HepG2 (cell line): ENCODE data around the gene FLYWCH1. TPM values are rescaled to one million over a fixed set of nuclear protein-coding genes. Genes with fewer than 3 reads are reported as not detected.

Source experiments
- ELF4 ChIP-seq: sonication (generic); formaldehyde crosslinking; IDR thresholded peaks from 2 replicates; pipeline ENCODE4 v1.5.0; 2020; ENCODE audit warnings: missing genetic modification reagents, mild to moderate bottlenecking, moderate library complexity, borderline replicate concordance
- ERF ChIP-seq: IDR thresholded peaks from 2 replicates; pipeline ENCODE4 v1.6.1; 2018; ENCODE audit warnings: missing biosample characterization, missing genetic modification reagents
- KMT2B ChIP-seq: IDR thresholded peaks from 2 replicates; pipeline ENCODE4 v1.6.1; 2016; ENCODE audit warnings: missing genetic modification reagents, missing compliant biosample characterization
- NR2F6 ChIP-seq, 2 experiments: IDR thresholded peaks; 2 replicates each; pipeline ENCODE4 v1.6.1; 2016; ENCODE audit warnings: antibody characterized with exemption in 1 of 2, mild to moderate bottlenecking in 1 of 2
- PPARG ChIP-seq: conservative IDR thresholded peaks from 2 replicates; pipeline ENCODE4 v1.6.1; 2016; ENCODE audit warnings: missing biosample characterization, missing genetic modification reagents
- SNAI1 ChIP-seq: sonication (generic); formaldehyde crosslinking; IDR thresholded peaks from 2 replicates; pipeline ENCODE4 v1.5.0; 2020; ENCODE audit warnings: mild to moderate bottlenecking, missing genetic modification reagents, borderline replicate concordance
- YY1 ChIP-seq: IDR thresholded peaks from 2 replicates; pipeline ENCODE4 v1.6.1; 2011; ENCODE audit warnings: low read length, low read depth, moderate library complexity, mild to moderate bottlenecking; ENCODE audit not compliant: insufficient read depth, insufficient replicate concordance
- ZFP90 ChIP-seq: sonication (generic); formaldehyde crosslinking; IDR thresholded peaks from 2 replicates; pipeline ENCODE4 v1.8.0; 2022; ENCODE audit warnings: missing genetic modification reagents, mild to moderate bottlenecking, inconsistent platforms, borderline replicate concordance
- ZNF761 ChIP-seq: sonication (generic); formaldehyde crosslinking; conservative IDR thresholded peaks from 2 replicates; pipeline ENCODE4 v1.4.0; 2020; ENCODE audit warnings: mild to moderate bottlenecking, missing genetic modification reagents
- ZNF792 ChIP-seq: IDR thresholded peaks from 2 replicates; pipeline ENCODE4 v1.6.1; 2016
- polyA plus RNA-seq, 8 experiments: library from polyadenylated mRNA; depleted of rRNA in 3 of 8; stranded (reverse) in 7 of 8; unstranded in 1 of 8; fragments of >200 nt; fragmentation: Illumina TruSeq in 4 of 8; extraction: Trizol in 4 of 8; gene quantifications; 2 replicates each; pipeline versions ENCODE4 v1.2.1 to v1.2.3, GENCODE V29; 2011 to 2016; ENCODE audit warnings: low read depth in 4 of 8, missing spikeins in 1 of 8, mixed read lengths in 1 of 8; ENCODE audit not compliant: insufficient read depth in 1 of 8
- total RNA-seq, 5 experiments: library from RNA; depleted of rRNA; stranded (reverse); fragments of >200 nt; fragmentation: Illumina TruSeq; extraction: Trizol; gene quantifications; 2 replicates each; pipeline ENCODE4 v1.2.3, GENCODE V29; 2016; ENCODE audit warnings: low read depth in 1 of 5
- TF ChIP-seq, protein P1 (sequence below): sonication (generic); formaldehyde crosslinking; IDR thresholded peaks from 2 replicates; pipeline ENCODE4 v1.5.0; 2020; ENCODE audit warnings: missing genetic modification reagents
- TF ChIP-seq, protein P2 (sequence below): sonication (generic); formaldehyde crosslinking; IDR thresholded peaks from 2 replicates; pipeline ENCODE4 v1.4.0; 2020; ENCODE audit warnings: low read depth, mild to moderate bottlenecking, missing genetic modification reagents
- TF ChIP-seq, protein P3 (sequence below): sonication (generic); formaldehyde crosslinking; IDR thresholded peaks from 2 replicates; pipeline ENCODE4 v1.4.0; 2020; ENCODE audit warnings: missing genetic modification reagents
- TF ChIP-seq, protein P4 (sequence below): sonication (generic); formaldehyde crosslinking; IDR thresholded peaks from 2 replicates; pipeline ENCODE4 v1.4.0; 2020; ENCODE audit warnings: missing genetic modification reagents

FLYWCH1 gene
- total and polyA plus RNA-seq, 2 of the 13 experiments (the other 11 are each of a cell fraction or from before 2014, with no cell fraction given): 7.3 to 12.4 TPM

DNA sequence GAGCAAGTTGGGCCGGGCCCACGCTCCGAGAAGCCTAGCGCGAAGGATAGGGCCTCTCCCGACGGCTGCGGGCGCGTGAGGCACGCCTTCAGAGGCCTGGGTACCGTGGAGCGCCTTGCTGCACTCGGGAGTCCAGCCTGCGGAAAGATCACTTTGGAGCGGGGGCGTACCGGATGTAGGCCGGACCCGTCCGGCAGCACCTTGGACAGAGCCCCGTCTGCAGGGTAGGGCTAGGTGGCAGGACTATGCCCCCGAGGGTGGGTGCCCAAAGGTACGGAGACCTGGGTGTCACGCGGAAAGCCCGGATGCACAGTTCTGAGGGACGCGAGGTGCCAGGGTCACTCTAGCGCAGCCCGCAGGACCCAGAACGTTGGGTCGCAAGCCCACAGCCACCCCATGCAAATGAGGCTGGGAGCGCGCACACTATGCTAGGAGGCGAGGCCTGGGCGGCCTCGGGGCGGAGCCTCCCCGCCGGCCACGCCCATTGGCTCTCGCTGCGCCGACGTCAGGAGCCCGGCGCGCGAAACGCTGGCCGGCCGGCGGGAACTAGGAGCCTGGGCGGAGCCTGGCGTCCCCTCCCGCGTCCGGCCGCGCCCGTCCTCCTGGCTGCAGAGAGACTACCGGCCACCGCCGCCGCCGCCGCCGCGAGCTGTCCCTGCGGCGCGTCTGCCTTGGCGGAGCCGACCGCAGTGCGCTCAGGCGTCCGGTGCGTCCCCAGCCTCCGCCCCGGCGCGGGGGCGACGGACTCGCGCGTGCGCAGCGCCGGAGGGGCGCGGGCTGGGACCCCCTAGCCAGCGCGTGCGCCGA lies 57.2 kb downstream of the FLYWCH1 start, which contains the start of gene PAQR4 (continued):
- TF ChIP-seq, protein P1, sequence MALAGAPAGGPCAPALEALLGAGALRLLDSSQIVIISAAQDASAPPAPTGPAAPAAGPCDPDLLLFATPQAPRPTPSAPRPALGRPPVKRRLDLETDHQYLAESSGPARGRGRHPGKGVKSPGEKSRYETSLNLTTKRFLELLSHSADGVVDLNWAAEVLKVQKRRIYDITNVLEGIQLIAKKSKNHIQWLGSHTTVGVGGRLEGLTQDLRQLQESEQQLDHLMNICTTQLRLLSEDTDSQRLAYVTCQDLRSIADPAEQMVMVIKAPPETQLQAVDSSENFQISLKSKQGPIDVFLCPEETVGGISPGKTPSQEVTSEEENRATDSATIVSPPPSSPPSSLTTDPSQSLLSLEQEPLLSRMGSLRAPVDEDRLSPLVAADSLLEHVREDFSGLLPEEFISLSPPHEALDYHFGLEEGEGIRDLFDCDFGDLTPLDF (CRISPR knock-in tag): peak; percentile 93
- TF ChIP-seq, protein P2, sequence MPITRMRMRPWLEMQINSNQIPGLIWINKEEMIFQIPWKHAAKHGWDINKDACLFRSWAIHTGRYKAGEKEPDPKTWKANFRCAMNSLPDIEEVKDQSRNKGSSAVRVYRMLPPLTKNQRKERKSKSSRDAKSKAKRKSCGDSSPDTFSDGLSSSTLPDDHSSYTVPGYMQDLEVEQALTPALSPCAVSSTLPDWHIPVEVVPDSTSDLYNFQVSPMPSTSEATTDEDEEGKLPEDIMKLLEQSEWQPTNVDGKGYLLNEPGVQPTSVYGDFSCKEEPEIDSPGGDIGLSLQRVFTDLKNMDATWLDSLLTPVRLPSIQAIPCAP: 0 out of 2 replicates have a peak, but pooled peaks have one; percentile 68
- TF ChIP-seq ZNF761 (CRISPR knock-in tag) (peak; percentile 94), ZNF792 (CRISPR knock-in tag) (peak; percentile 94), NR2F6 (IDR thresholded peaks at IDR 0.05) (peak; percentile 32; the same call in 1 of the 2 replicates), NR2F6 (CRISPR knock-in tag; IDR thresholded peaks at IDR 0.05) (peak; percentile 8; the same call in 1 of the 2 replicates), PPARG (CRISPR knock-in tag) (peak; percentile 77), YY1 (no peak), SNAI1 (peak; percentile 86; the same call in 1 of the 2 replicates), ERF (CRISPR knock-in tag) (peak; percentile 98), KMT2B (CRISPR knock-in tag) (peak; percentile 90), ELF4 (CRISPR knock-in tag) (peak; percentile 66; the same call in 1 of the 2 replicates), ZFP90 (peak; percentile 99)
- TF ChIP-seq, protein P3, sequence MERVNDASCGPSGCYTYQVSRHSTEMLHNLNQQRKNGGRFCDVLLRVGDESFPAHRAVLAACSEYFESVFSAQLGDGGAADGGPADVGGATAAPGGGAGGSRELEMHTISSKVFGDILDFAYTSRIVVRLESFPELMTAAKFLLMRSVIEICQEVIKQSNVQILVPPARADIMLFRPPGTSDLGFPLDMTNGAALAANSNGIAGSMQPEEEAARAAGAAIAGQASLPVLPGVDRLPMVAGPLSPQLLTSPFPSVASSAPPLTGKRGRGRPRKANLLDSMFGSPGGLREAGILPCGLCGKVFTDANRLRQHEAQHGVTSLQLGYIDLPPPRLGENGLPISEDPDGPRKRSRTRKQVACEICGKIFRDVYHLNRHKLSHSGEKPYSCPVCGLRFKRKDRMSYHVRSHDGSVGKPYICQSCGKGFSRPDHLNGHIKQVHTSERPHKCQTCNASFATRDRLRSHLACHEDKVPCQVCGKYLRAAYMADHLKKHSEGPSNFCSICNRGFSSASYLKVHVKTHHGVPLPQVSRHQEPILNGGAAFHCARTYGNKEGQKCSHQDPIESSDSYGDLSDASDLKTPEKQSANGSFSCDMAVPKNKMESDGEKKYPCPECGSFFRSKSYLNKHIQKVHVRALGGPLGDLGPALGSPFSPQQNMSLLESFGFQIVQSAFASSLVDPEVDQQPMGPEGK (CRISPR knock-in tag): peak; percentile 83
- TF ChIP-seq, protein P4, sequence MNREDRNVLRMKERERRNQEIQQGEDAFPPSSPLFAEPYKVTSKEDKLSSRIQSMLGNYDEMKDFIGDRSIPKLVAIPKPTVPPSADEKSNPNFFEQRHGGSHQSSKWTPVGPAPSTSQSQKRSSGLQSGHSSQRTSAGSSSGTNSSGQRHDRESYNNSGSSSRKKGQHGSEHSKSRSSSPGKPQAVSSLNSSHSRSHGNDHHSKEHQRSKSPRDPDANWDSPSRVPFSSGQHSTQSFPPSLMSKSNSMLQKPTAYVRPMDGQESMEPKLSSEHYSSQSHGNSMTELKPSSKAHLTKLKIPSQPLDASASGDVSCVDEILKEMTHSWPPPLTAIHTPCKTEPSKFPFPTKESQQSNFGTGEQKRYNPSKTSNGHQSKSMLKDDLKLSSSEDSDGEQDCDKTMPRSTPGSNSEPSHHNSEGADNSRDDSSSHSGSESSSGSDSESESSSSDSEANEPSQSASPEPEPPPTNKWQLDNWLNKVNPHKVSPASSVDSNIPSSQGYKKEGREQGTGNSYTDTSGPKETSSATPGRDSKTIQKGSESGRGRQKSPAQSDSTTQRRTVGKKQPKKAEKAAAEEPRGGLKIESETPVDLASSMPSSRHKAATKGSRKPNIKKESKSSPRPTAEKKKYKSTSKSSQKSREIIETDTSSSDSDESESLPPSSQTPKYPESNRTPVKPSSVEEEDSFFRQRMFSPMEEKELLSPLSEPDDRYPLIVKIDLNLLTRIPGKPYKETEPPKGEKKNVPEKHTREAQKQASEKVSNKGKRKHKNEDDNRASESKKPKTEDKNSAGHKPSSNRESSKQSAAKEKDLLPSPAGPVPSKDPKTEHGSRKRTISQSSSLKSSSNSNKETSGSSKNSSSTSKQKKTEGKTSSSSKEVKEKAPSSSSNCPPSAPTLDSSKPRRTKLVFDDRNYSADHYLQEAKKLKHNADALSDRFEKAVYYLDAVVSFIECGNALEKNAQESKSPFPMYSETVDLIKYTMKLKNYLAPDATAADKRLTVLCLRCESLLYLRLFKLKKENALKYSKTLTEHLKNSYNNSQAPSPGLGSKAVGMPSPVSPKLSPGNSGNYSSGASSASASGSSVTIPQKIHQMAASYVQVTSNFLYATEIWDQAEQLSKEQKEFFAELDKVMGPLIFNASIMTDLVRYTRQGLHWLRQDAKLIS (CRISPR knock-in tag): peak; percentile 94
